Upper lobe of left lung (tissue), 6 donors: ENCODE data around the gene PCDHGC3. TPM values are rescaled to one million over a fixed set of nuclear protein-coding genes. Genes with fewer than 3 reads are reported as not detected.
A peak's percentile ranks its signal among the peaks of the same experiment; 100 is the strongest.
"Not testable (repeated sequence)": the region's sequence is repeated elsewhere in the genome, so short reads cannot be mapped to it uniquely, and the experiment has no call there.

Experiments
- ATAC-seq, 2 donors: fragments of 200-7000 bp; cut with Tn5 transposase; one replicate each; pipeline ENCODE4 v1.9.1; 2022; ENCODE audit warnings: mild to moderate bottlenecking in 2 of 2, moderate library complexity in 2 of 2; ENCODE audit not compliant: low FRiP score in 2 of 2
- DNase-seq, 2 donors: peaks; one replicate each; pipeline ENCODE4 v3.0.0-alpha.2; 2019 to 2020
- H3K27ac ChIP-seq, 4 donors: fragments of 200-600 bp; sonication (generic); one replicate each; pipeline ENCODE4 v1.5.1; 2016 to 2019
- H3K27me3 ChIP-seq, 4 donors: fragments of 200-600 bp; sonication (generic); one replicate each; pipeline ENCODE4 v1.5.1; 2017 to 2019
- H3K36me3 ChIP-seq, 4 donors: fragments of 200-600 bp; sonication (generic); one replicate each; pipeline ENCODE4 v1.5.1; 2016 to 2019
- H3K4me1 ChIP-seq, 4 donors: fragments of 200-600 bp; sonication (generic); one replicate each; pipeline ENCODE4 v1.5.1; 2018 to 2019
- H3K4me3 ChIP-seq, 4 donors: fragments of 200-600 bp; sonication (generic); one replicate each; pipeline ENCODE4 v1.5.1; 2017 to 2019; ENCODE audit warnings: mild to moderate bottlenecking in 2 of 4, moderate library complexity in 1 of 4
- H3K9me3 ChIP-seq, 4 donors: fragments of 200-600 bp; sonication (generic); one replicate each; pipeline ENCODE4 v1.5.1; 2018 to 2019
- EP300 ChIP-seq, 4 donors: sonication (generic); formaldehyde crosslinking; IDR thresholded peaks; one replicate each; pipeline ENCODE4 v1.5.1; 2017; ENCODE audit warnings: antibody characterized with exemption in 4 of 4, control low read depth in 2 of 4
- POLR2A ChIP-seq, 4 donors: fragments of 450-650 bp; IDR thresholded peaks; one replicate each; pipeline ENCODE4 v1.5.1; 2016 to 2017; ENCODE audit warnings: antibody characterized with exemption in 4 of 4, mild to moderate bottlenecking in 2 of 4
- POLR2AphosphoS5 ChIP-seq, 2 donors: sonication (generic); formaldehyde crosslinking; IDR thresholded peaks; one replicate each; pipeline ENCODE4 v1.5.1; 2017; ENCODE audit warnings: antibody characterized with exemption in 2 of 2
- WGBS, 2 donors: methylation state at CpG; one replicate each; pipeline ENCODE4 v1.1.5; 2017 to 2018; 5-methylcytosine and 5-hydroxymethylcytosine counted together
- total RNA-seq, 6 donors: library from RNA; depleted of rRNA in 4 of 6; stranded (reverse); fragments of >200 nt in 4 of 6; gene quantifications; one replicate each; pipeline versions ENCODE4 v1.1.0 to v1.2.1, GENCODE V29; 2016 to 2021
- TF ChIP-seq, protein P1 (sequence below), 6 experiments: fragments of 450-650 bp in 4 of 6; fragments of 200-600 bp in 2 of 6; sonication (generic) in 2 of 6; IDR thresholded peaks; one replicate each; pipeline ENCODE4 v1.5.1; 2016 to 2019; ENCODE audit warnings: antibody characterized with exemption in 6 of 6
- donor health status: DM: no; HTN: no; CAD: no; lungs with moderate emphysema.
- donor health status: DM: no; HTN: yes; CAD: no; lungs with severe emphysema.

PCDHGC3 gene
- 100 to 1,000 TPM in 1 of 6 donors, 10 to 100 TPM in 5; 26.4 to 116 (median 50.1) TPM for total RNA-seq

GRCh38 chr5:141475625-141476131, at the start of gene PCDHGC3:
Gene PCDHGC3, plus strand, starts transcription at chr5:141475966. Its CDS starts 151 bp downstream, at chr5:141476117.
- Histone ChIP-seq H3K27ac (peak within 1 kb of the TSS; percentile 82 to 88 (median 84)), H3K4me3 (peak within 1 kb of the TSS; percentile 49 to 70 (median 58)), H3K36me3 (no peaks in the 10 kb centered on the region), H3K27me3 (no peaks in the 10 kb centered on the region), H3K9me3 (no peaks in the 10 kb centered on the region), H3K4me1 (peaks cover 21 to 42% (median 31%) of the 10 kb centered on the region in 4 donors)
- 0 to 1% methylated on average over 3 to 28 of the region's 28 CpGs for WGBS, 2 donors
- peak; percentile 96 to 98 for ATAC-seq
- DNase-seq = peak; percentile 89 to 93
- TF ChIP-seq POLR2A (IDR thresholded peaks at IDR 0.05) = peak in 2 of 4 donors; percentile 42 to 50
- peak; percentile 58 to 71 for TF ChIP-seq POLR2AphosphoS5 (IDR thresholded peaks at IDR 0.05)
- no peak for TF ChIP-seq EP300 (IDR thresholded peaks at IDR 0.05)
- TF ChIP-seq, protein P1, sequence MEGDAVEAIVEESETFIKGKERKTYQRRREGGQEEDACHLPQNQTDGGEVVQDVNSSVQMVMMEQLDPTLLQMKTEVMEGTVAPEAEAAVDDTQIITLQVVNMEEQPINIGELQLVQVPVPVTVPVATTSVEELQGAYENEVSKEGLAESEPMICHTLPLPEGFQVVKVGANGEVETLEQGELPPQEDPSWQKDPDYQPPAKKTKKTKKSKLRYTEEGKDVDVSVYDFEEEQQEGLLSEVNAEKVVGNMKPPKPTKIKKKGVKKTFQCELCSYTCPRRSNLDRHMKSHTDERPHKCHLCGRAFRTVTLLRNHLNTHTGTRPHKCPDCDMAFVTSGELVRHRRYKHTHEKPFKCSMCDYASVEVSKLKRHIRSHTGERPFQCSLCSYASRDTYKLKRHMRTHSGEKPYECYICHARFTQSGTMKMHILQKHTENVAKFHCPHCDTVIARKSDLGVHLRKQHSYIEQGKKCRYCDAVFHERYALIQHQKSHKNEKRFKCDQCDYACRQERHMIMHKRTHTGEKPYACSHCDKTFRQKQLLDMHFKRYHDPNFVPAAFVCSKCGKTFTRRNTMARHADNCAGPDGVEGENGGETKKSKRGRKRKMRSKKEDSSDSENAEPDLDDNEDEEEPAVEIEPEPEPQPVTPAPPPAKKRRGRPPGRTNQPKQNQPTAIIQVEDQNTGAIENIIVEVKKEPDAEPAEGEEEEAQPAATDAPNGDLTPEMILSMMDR (IDR thresholded peaks at IDR 0.05) = peak in 4 of 6 experiments; percentile 35 to 67 (median 44)

GRCh38 chr5:141427783-141428426, 47.9 kb upstream of the PCDHGC3 start:
- Histone ChIP-seq H3K9me3 (peaks cover 75 to 88% (median 82%) of the 10 kb centered on the region in 4 donors), H3K27me3 (no peaks in the 10 kb centered on the region), H3K27ac (no peak overlapping the region), H3K4me1 (peaks cover 0 to 11% (median 2%) of the 10 kb centered on the region in 4 donors), H3K4me3 (no peak overlapping the region), H3K36me3 (no peaks in the 10 kb centered on the region)
- TF ChIP-seq POLR2A (IDR thresholded peaks at IDR 0.05) (no peak), EP300 (IDR thresholded peaks at IDR 0.05) (no peak), POLR2AphosphoS5 (IDR thresholded peaks at IDR 0.05) (no peak)
- TF ChIP-seq, protein P1 (IDR thresholded peaks at IDR 0.05) = no peak
- WGBS, 2 donors = 34 to 48% methylated on average over 17 to 43 of the region's 53 CpGs
- DNase-seq (peak in 1 of 2 donors; percentile 71), ATAC-seq (no peak)

- TF ChIP-seq POLR2AphosphoS5 (IDR thresholded peaks at IDR 0.05) = no peak
- TF ChIP-seq, protein P1 (IDR thresholded peaks at IDR 0.05) = peak in 3 of 6 experiments; percentile 14 to 37 (median 32)
- peaks cover 0 to 11% (median 2%) of the 10 kb centered on the region in 4 donors for H3K4me1 ChIP-seq
- no peak within 1 kb of the TSS for H3K27ac ChIP-seq
- 16 to 18% methylated on average over 33 of the region's 33 CpGs for WGBS, 2 donors
- no peaks in the 10 kb centered on the region for H3K27me3 ChIP-seq
- peak in 1 of 2 donors; percentile 63 for DNase-seq
- H3K4me3 ChIP-seq = peak within 1 kb of the TSS in 3 of 4 donors; percentile 17 to 35 (median 34)
- H3K9me3 ChIP-seq = peaks cover 63 to 82% (median 76%) of the 10 kb centered on the region in 4 donors
- no peaks in the 10 kb centered on the region for H3K36me3 ChIP-seq
- ATAC-seq = peak in 1 of 2 donors; percentile 85
Measured at GRCh38 chr5:141430332-141431113, 45.2 kb upstream of the PCDHGC3 start, which contains the start of gene PCDHGA12. Gene PCDHGA12, plus strand, starts transcription at chr5:141430507. Its CDS starts 253 bp downstream, at chr5:141430760.

DNA sequence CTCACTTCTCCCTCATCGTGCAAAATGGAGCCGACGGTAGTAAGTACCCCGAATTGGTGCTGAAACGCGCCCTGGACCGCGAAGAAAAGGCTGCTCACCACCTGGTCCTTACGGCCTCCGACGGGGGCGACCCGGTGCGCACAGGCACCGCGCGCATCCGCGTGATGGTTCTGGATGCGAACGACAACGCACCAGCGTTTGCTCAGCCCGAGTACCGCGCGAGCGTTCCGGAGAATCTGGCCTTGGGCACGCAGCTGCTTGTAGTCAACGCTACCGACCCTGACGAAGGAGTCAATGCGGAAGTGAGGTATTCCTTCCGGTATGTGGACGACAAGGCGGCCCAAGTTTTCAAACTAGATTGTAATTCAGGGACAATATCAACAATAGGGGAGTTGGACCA, 44.5 kb upstream of the PCDHGC3 start:
- 22% methylated on average over 19 to 35 of the region's 37 CpGs for WGBS, 2 donors
- TF ChIP-seq EP300 (IDR thresholded peaks at IDR 0.05) (no peak), POLR2AphosphoS5 (IDR thresholded peaks at IDR 0.05) (no peak), POLR2A (IDR thresholded peaks at IDR 0.05) (no peak)
- TF ChIP-seq, protein P1 (IDR thresholded peaks at IDR 0.05) = no peak
- H3K36me3 ChIP-seq = no peaks in the 10 kb centered on the region
- ATAC-seq (peak in 1 of 2 donors; percentile 7), DNase-seq (peak in 1 of 2 donors; percentile 78)
- peak overlapping the region in 3 of 4 donors; percentile 17 to 35 (median 34) for H3K4me3 ChIP-seq
- H3K4me1 ChIP-seq = peaks cover 0 to 11% (median 2%) of the 10 kb centered on the region in 4 donors
- no peak overlapping the region for H3K27ac ChIP-seq
- peaks cover 61 to 82% (median 71%) of the 10 kb centered on the region in 4 donors for H3K9me3 ChIP-seq
- no peaks in the 10 kb centered on the region for H3K27me3 ChIP-seq

DNA sequence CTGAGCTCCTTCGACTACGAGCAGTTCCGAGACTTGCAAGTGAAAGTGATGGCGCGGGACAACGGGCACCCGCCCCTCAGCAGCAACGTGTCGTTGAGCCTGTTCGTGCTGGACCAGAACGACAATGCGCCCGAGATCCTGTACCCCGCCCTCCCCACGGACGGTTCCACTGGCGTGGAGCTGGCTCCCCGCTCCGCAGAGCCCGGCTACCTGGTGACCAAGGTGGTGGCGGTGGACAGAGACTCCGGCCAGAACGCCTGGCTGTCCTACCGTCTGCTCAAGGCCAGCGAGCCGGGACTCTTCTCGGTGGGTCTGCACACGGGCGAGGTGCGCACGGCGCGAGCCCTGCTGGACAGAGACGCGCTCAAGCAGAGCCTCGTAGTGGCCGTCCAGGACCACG, 43.5 kb upstream of the PCDHGC3 start:
- not testable (repeated sequence) for H3K4me3 ChIP-seq, H3K27ac ChIP-seq, ATAC-seq, H3K27me3 ChIP-seq, H3K36me3 ChIP-seq
- peaks cover 0 to 11% (median 2%) of the 10 kb centered on the region in 4 donors for H3K4me1 ChIP-seq
- 39 to 51% methylated on average over 2 to 29 of the region's 38 CpGs for WGBS, 2 donors
- peaks cover 53 to 81% (median 68%) of the 10 kb centered on the region in 4 donors for H3K9me3 ChIP-seq
- peak in 1 of 2 donors; percentile 68 for DNase-seq

- H3K4me3 ChIP-seq, H3K27ac ChIP-seq, H3K27me3 ChIP-seq, H3K36me3 ChIP-seq, ATAC-seq: not testable (repeated sequence)
- H3K9me3 ChIP-seq = peaks cover 49 to 81% (median 64%) of the 10 kb centered on the region in 4 donors
- DNase-seq = peak in 1 of 2 donors; percentile 76
- H3K4me1 ChIP-seq = peaks cover 0 to 11% (median 2%) of the 10 kb centered on the region in 4 donors
- WGBS, 2 donors = 26 to 30% methylated on average over 13 to 29 of the region's 29 CpGs
Measured at GRCh38 chr5:141432726-141433125, 43.0 kb upstream of the PCDHGC3 start.
